GM18868 (cell line): ENCODE measurements around the gene TBX1.

ENCODE experiments used
- ATAC-seq: cut with Tn5 transposase; IDR thresholded peaks from one replicate; pipeline ENCODE4 v1.9.1; 2021; ENCODE audit warnings: mild to moderate bottlenecking, moderate library complexity; ENCODE audit not compliant: unreplicated experiment

Gene TBX1

GRCh38 chr22:19751497-19752245 lies 8.9 kb upstream of the TBX1 start:
- ATAC-seq, result no peak

GRCh38 chr22:19753090-19753842 lies 7.3 kb upstream of the TBX1 start:
- no peak for ATAC-seq

- ATAC-seq, result no peak
Observed at GRCh38 chr22:19753996-19754700, 6.4 kb upstream of the TBX1 start.

- no peak for ATAC-seq
Observed at GRCh38 chr22:19754701-19755144, 5.9 kb upstream of the TBX1 start.

GRCh38 chr22:19755145-19755710 lies 5.3 kb upstream of the TBX1 start:
- ATAC-seq, result no peak

GRCh38 chr22:19755722-19756287 lies 4.8 kb upstream of the TBX1 start:
- ATAC-seq, result no peak

GRCh38 chr22:19756288-19757128 lies 4.1 kb upstream of the TBX1 start:
- no peak for ATAC-seq

- no peak for ATAC-seq
Observed at GRCh38 chr22:19757140-19757984, 3.2 kb upstream of the TBX1 start.

- ATAC-seq, result no peak
Observed at GRCh38 chr22:19757985-19758895, 2.3 kb upstream of the TBX1 start.

GRCh38 chr22:19758896-19759426 lies 1.6 kb upstream of the TBX1 start:
- no peak for ATAC-seq

- no peak for ATAC-seq
Observed at GRCh38 chr22:19759427-19760057, 1.0 kb upstream of the TBX1 start.

- no peak for ATAC-seq
Observed at GRCh38 chr22:19760951-19761724, 560 bp downstream of the TBX1 start.

GRCh38 chr22:19761725-19762567 lies 1.4 kb downstream of the TBX1 start:
- ATAC-seq, result no peak

- ATAC-seq, result no peak
Observed at GRCh38 chr22:19762568-19763457, 2.2 kb downstream of the TBX1 start.
